NCI-H446 treated with DMSO at 0.1 percent for 48 hours (cell line): Measurements from ENCODE around the gene SATL1.
"Not testable (repeated sequence)": the region's sequence is repeated elsewhere in the genome, so short reads cannot be mapped to it uniquely, and the experiment has no call there.

Experiments
- DNase-seq: peaks from one replicate; lab custom pipeline; 2025; lab: John Stamatoyannopoulos, UW

SATL1 gene

DNA sequence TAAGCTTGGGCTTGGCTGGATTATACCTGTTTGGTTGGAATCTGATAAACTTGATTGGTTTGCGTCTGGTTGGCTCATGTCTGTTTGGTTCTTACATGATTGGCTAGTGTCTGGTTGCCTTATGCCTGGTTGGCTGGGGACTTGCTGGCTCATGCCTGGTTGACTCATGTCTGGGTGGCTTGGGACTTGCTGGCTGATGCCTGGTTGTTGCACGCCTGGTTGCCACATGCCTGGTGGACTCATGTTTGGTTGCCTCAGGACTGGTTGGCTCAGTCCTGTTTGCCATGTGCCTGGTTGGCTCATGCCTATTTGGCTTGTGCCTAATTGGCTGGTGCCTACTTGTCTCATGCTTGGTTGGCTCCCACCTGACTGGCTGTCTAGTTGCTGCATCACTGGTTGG, 135.4 kb downstream of the SATL1 start:
- peak; percentile 44 for DNase-seq

DNA sequence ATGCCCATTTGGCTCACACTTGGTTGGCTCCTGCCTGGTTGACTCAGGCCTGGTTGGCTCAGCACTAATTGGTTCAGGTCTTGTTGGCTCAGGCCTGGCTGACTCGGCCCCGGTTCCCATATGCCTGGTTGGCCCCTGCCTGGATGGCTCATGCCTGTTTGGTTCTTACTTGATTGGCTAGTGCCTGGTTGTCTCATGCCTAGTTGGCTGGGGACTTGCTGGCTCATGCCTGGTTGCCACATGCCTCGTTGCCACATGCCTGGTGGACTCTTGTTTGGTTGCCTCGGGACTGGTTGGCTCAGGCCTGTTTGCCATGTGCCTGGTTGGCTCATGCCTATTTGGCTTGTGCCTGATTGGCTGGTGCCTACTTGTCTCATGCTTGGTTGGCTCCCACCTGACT, 136.2 kb downstream of the SATL1 start:
- DNase-seq = peak; percentile 85

- DNase-seq = no peak
Measured at GRCh38 chrX:85089321-85089840, 154.2 kb downstream of the SATL1 start.

DNA sequence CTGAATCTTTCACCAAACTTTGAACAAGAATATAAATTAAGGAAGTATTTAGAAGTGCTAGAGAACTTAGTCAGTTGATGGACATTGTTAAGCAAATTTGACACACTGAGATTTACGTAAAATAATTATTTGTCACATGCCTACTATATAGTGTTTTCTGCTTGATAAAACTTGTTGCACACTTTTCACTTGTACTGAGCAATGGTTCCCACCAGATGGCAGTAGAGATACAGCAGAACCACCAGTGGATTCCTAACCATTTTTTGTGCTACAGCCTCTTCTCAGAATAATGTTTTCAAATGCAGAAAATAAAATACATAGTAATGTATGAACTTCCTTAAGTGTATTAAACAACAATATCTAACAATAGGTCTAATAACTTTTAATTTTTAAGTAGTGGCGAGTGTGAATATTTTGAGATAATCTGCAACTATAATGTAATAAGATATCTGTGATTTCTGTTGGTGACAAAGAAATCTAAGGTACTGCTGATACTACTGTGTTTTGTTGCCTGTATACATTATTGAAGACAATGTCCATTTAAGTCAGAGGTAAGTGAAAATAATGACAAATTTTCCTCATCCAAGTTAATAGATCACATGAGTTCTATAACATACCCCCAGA, 158.7 kb downstream of the SATL1 start:
- peak; percentile 5 for DNase-seq

- DNase-seq = not testable (repeated sequence)
Measured at GRCh38 chrX:85077247-85077646, 166.3 kb downstream of the SATL1 start.

DNA sequence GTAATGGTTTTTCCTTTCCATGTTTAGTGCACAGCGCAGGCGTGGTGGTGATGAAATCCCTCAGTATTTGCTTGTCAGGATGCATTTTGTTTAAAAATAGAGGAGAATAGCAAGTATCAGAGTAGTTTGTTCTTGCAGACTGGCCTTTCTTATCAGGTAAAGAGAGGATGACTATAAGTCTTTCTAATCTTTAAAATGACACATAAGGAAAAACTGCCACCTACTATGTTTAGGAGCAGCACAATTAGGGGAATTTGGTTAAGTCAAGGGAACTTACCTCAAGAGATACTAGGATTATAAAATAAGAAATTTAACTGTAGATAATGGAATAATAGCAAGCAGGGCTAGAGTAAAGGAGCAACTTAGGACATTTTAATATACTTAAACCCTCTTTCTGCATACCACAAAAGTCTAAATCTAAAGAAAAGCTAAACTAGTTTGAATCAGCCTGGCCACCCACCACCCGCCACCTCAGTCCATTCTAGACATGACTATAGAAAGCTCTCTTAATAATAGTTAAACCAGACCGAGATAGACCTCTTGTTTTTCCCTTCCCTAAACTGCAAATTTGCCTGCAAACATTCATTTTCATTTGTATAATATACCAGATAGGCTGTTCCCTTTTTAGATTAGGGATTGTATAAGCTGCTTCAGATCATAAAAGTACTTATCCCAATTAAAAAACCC, 177.9 kb downstream of the SATL1 start:
- DNase-seq = no peak

- no peak for DNase-seq
Measured at GRCh38 chrX:85052636-85053343, 190.8 kb downstream of the SATL1 start.

- no peak for DNase-seq
Measured at GRCh38 chrX:85052205-85052604, 191.4 kb downstream of the SATL1 start.

DNA sequence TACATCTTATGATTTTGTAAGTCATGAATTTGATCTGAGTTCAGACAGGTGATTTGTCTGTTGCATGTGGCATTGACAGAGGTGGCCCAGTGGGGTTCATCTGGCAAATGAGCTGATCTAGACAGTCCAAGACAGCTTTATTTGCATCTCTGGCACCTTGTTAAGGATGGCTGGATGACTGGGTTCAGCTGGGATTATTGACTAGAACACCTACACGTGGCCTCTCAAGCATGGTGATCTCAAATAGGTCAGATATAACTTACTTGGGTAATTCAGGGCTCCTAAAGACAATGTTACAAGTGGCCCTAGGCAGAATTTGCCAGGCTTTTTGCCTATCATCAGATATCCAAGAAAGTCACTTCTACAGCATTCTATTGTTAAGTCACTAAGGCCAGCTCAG, 192.0 kb downstream of the SATL1 start:
- no peak for DNase-seq
